ENCODE measurements around the gene ZNF664.

The ZNF664 gene

GRCh38 chr12:123936956-123937706, 35.9 kb upstream of the ZNF664 start:
- Mint-ChIP-seq H3K4me3 (peak overlapping the region; percentile 82 to 85), H3K4me1 (ENCODE audit: low read depth in 2 of 2) (peaks cover 41 to 43% of the 10 kb centered on the region in 2 donors), H3K36me3 (ENCODE audit: insufficient read depth) (peaks cover 9% of the 10 kb centered on the region), H3K27ac (peak overlapping the region; percentile 91 to 94), H3K9me3 (no peaks in the 10 kb centered on the region), H3K27me3 (peaks cover 0 to 6% of the 10 kb centered on the region in 2 donors)
- no peak for DNase-seq
- no peak for ATAC-seq (replicated peaks)

- Mint-ChIP-seq H3K27me3 (no peaks in the 10 kb centered on the region), H3K36me3 (ENCODE audit: insufficient read depth) (peaks cover 13% of the 10 kb centered on the region), H3K27ac (peak overlapping the region; percentile 91 to 94), H3K4me3 (peak overlapping the region; percentile 82 to 85), H3K9me3 (no peaks in the 10 kb centered on the region), H3K4me1 (ENCODE audit: low read depth in 2 of 2) (peaks cover 41 to 45% of the 10 kb centered on the region in 2 donors)
- peak; percentile 96 for ATAC-seq (replicated peaks)
- DNase-seq: peak; percentile 48 to 61 (median 50)
Observed at GRCh38 chr12:123937707-123938591, 35.1 kb upstream of the ZNF664 start.

- Mint-ChIP-seq H3K27ac (peak overlapping the region; percentile 91 to 94), H3K4me3 (peak overlapping the region; percentile 82 to 85), H3K36me3 (ENCODE audit: insufficient read depth) (peaks cover 13% of the 10 kb centered on the region), H3K4me1 (ENCODE audit: low read depth in 2 of 2) (peaks cover 34 to 41% of the 10 kb centered on the region in 2 donors), H3K27me3 (no peaks in the 10 kb centered on the region), H3K9me3 (no peaks in the 10 kb centered on the region)
- DNase-seq (peak in 1 of 3 experiments; percentile 6), ATAC-seq (replicated peaks) (no peak)
Observed at GRCh38 chr12:123938679-123939480, 34.1 kb upstream of the ZNF664 start.

GRCh38 chr12:123939716-123940626, 33.0 kb upstream of the ZNF664 start:
- DNase-seq (no peak), ATAC-seq (replicated peaks) (no peak)
- H3K27me3 Mint-ChIP-seq: no peaks in the 10 kb centered on the region
- peak overlapping the region; percentile 26 to 91 for H3K27ac Mint-ChIP-seq
- peak overlapping the region in 1 of 2 donors; percentile 33 for H3K4me3 Mint-ChIP-seq
- no peaks in the 10 kb centered on the region for H3K9me3 Mint-ChIP-seq
- peaks cover 16% of the 10 kb centered on the region for H3K36me3 Mint-ChIP-seq (ENCODE audit: insufficient read depth)
- H3K4me1 Mint-ChIP-seq (ENCODE audit: low read depth in 2 of 2): peaks cover 34 to 41% of the 10 kb centered on the region in 2 donors

GRCh38 chr12:123940627-123940966, 32.4 kb upstream of the ZNF664 start:
- ATAC-seq (replicated peaks) (no peak), DNase-seq (no peak)
- Mint-ChIP-seq H3K4me3 (peak overlapping the region in 1 of 2 donors; percentile 33), H3K27ac (peak overlapping the region; percentile 26 to 88), H3K9me3 (no peaks in the 10 kb centered on the region), H3K27me3 (no peaks in the 10 kb centered on the region), H3K4me1 (ENCODE audit: low read depth in 2 of 2) (peaks cover 34 to 37% of the 10 kb centered on the region in 2 donors), H3K36me3 (ENCODE audit: insufficient read depth) (peaks cover 16% of the 10 kb centered on the region)

GRCh38 chr12:123941000-123941399, 32.0 kb upstream of the ZNF664 start:
- ATAC-seq (replicated peaks) (no peak), DNase-seq (no peak)

GRCh38 chr12:123941624-123942237, 31.3 kb upstream of the ZNF664 start:
- no peak overlapping the region for H3K4me3 Mint-ChIP-seq
- DNase-seq (no peak), ATAC-seq (replicated peaks) (no peak)
- H3K27ac Mint-ChIP-seq: peak overlapping the region; percentile 26 to 46
- peaks cover 12% of the 10 kb centered on the region for H3K36me3 Mint-ChIP-seq (ENCODE audit: insufficient read depth)
- peaks cover 29% of the 10 kb centered on the region in 2 donors for H3K4me1 Mint-ChIP-seq (ENCODE audit: low read depth in 2 of 2)
- no peaks in the 10 kb centered on the region for H3K27me3 Mint-ChIP-seq
- H3K9me3 Mint-ChIP-seq: no peaks in the 10 kb centered on the region

More at GRCh38 chr12:123941000-123941399, 32.0 kb upstream of the ZNF664 start:
- H3K27ac Mint-ChIP-seq: peak overlapping the region in 1 of 2 donors; percentile 46
- no peaks in the 10 kb centered on the region for H3K27me3 Mint-ChIP-seq
- H3K4me3 Mint-ChIP-seq: no peak overlapping the region
- no peaks in the 10 kb centered on the region for H3K9me3 Mint-ChIP-seq
- peaks cover 16% of the 10 kb centered on the region for H3K36me3 Mint-ChIP-seq (ENCODE audit: insufficient read depth)
- peaks cover 34 to 36% of the 10 kb centered on the region in 2 donors for H3K4me1 Mint-ChIP-seq (ENCODE audit: low read depth in 2 of 2)

- ATAC-seq (replicated peaks): no peak
- Mint-ChIP-seq H3K27ac (peak overlapping the region in 1 of 2 donors; percentile 46), H3K4me1 (ENCODE audit: low read depth in 2 of 2) (peaks cover 28 to 29% of the 10 kb centered on the region in 2 donors), H3K27me3 (no peaks in the 10 kb centered on the region), H3K4me3 (no peak overlapping the region), H3K36me3 (ENCODE audit: insufficient read depth) (peaks cover 12% of the 10 kb centered on the region), H3K9me3 (no peaks in the 10 kb centered on the region)
- DNase-seq: no peak
Observed at GRCh38 chr12:123942238-123942653, 30.8 kb upstream of the ZNF664 start.

GRCh38 chr12:123942911-123943648, 29.9 kb upstream of the ZNF664 start:
- Mint-ChIP-seq H3K27me3 (no peaks in the 10 kb centered on the region), H3K27ac (peak overlapping the region in 1 of 2 donors; percentile 25), H3K36me3 (ENCODE audit: insufficient read depth) (peaks cover 12% of the 10 kb centered on the region), H3K4me1 (ENCODE audit: low read depth in 2 of 2) (peaks cover 20 to 21% of the 10 kb centered on the region in 2 donors), H3K9me3 (no peaks in the 10 kb centered on the region), H3K4me3 (no peak overlapping the region)
- no peak for DNase-seq
- no peak for ATAC-seq (replicated peaks)

GRCh38 chr12:123943816-123944215, 29.2 kb upstream of the ZNF664 start:
- H3K4me3 Mint-ChIP-seq: no peak overlapping the region
- DNase-seq (no peak), ATAC-seq (replicated peaks) (no peak)
- peaks cover 12% of the 10 kb centered on the region for H3K36me3 Mint-ChIP-seq (ENCODE audit: insufficient read depth)
- peaks cover 14 to 16% of the 10 kb centered on the region in 2 donors for H3K4me1 Mint-ChIP-seq (ENCODE audit: low read depth in 2 of 2)
- H3K9me3 Mint-ChIP-seq: no peaks in the 10 kb centered on the region
- H3K27ac Mint-ChIP-seq: peak overlapping the region in 1 of 2 donors; percentile 25
- H3K27me3 Mint-ChIP-seq: no peaks in the 10 kb centered on the region

- H3K9me3 Mint-ChIP-seq: no peaks in the 10 kb centered on the region
- H3K4me1 Mint-ChIP-seq (ENCODE audit: low read depth in 2 of 2): peaks cover 12 to 14% of the 10 kb centered on the region in 2 donors
- H3K4me3 Mint-ChIP-seq: no peak overlapping the region
- DNase-seq (no peak), ATAC-seq (replicated peaks) (no peak)
- no peaks in the 10 kb centered on the region for H3K27me3 Mint-ChIP-seq
- H3K36me3 Mint-ChIP-seq (ENCODE audit: insufficient read depth): peaks cover 12% of the 10 kb centered on the region
- peak overlapping the region in 1 of 2 donors; percentile 50 for H3K27ac Mint-ChIP-seq
Observed at GRCh38 chr12:123944696-123945095, 28.3 kb upstream of the ZNF664 start.
